T-helper 2 cell (primary cell): Measurements from ENCODE around the gene GTF3C5.

Experiments
- DNase-seq, 5 experiments: peaks; one replicate each; pipeline versions ENCODE4 v3.0.0 to v3.0.0-alpha.2; 2012 to 2022
- total RNA-seq, 2 donors: gene quantifications; one replicate each; lab custom pipeline; 2026; lab: John Stamatoyannopoulos, UW

Gene GTF3C5, protein sequence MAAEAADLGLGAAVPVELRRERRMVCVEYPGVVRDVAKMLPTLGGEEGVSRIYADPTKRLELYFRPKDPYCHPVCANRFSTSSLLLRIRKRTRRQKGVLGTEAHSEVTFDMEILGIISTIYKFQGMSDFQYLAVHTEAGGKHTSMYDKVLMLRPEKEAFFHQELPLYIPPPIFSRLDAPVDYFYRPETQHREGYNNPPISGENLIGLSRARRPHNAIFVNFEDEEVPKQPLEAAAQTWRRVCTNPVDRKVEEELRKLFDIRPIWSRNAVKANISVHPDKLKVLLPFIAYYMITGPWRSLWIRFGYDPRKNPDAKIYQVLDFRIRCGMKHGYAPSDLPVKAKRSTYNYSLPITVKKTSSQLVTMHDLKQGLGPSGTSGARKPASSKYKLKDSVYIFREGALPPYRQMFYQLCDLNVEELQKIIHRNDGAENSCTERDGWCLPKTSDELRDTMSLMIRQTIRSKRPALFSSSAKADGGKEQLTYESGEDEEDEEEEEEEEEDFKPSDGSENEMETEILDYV
- 45.2 to 60.4 reads per million in 2 donors for total RNA-seq

DNA sequence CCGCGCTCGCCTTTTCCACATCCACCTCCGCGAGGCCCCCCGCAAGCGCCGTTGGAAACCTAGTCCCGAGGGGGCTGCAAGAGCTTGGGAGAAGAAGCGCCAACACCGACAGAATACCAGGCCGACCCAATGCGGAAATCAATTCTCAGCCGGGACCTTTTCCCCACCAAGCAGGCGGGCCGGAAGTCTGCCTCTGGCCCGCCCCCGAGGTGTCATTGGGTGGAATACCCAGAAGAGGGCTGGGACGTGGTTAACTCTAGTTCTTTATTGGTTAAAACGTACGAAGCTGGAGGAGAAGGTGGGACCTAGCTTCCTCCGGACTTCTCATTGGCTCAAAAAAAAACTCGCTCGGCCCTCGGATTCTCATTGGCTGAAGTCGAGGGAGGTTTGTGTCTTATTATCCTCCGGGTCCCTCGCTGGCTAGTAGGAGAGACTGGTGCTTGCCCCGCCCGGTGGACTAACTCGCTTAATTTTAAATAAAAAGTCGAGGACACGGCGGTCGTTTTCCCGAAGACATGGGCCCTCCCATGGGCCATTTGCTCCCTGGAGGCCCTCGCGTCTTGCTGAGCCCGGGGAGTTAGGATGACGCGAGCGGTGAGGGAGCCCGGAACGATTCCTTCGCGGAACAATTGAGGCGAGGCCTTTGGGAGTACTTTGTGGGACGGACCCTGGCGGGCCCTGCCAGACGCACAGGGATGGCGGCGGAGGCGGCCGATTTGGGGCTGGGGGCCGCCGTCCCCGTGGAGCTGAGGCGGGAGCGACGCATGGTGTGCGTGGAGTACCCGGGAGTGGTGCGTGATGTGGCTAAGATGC lies at the start of gene GTF3C5:
GTF3C5 (plus strand) TSS at position 681 of the 813 bp plus-strand sequence; CDS start at position 696, 15 bp downstream.
- peak; percentile 79 to 99 (median 88) for DNase-seq

DNA sequence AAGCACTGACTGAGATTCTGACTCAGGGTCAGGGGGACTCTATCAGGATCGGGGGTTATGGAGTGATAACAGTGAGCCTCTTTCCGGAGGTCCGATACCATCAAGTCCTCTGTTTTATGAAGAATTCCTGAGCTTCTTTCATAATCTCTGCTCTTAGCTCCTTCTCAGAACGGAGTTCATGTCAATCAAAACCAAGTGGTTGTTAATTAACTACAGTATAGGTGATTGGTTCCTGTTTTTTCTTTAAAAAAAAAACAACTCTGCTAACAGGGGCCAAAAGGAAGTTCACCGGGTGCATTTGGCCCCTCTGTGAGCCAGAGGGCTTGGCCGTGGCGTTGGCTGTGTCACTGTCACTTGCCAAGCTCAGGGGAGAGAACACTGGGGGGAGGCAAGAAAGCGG lies 48.3 kb upstream of the GTF3C5 start:
- DNase-seq, result no peak

DNA sequence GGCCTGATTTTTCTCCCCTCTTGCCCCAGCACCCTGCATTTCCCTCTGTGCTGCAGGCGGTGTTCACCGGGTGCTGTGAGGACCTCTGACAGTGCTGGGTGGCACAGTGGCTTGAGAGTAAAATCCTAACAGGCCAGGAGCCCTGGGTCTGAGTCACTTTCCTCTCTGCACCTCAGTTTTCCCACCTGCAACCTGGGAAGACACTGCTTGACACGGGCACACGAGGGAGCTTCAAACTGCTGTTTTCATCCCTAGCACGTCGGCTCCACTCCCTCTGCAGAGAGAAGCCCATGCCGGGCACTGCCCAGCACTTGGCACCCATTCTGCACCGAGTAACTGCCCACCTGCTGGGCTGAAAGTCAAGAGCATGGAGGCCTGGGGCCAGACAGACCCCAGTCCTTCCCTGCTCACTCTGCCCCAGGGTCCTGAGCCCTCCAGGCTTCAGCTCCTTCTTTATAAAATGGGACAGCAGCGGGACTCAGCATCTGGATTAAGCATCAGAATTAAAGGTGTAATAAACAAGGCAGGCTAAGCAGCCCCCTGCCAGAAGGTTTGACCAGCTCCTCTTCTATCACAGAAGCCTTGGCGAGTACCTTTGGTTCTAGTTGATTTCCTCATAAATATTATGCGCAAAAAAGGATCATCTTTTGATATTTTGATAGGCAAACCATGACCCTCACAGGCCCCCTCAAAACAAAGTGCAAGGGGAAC lies 47.2 kb upstream of the GTF3C5 start:
- no peak for DNase-seq

DNA sequence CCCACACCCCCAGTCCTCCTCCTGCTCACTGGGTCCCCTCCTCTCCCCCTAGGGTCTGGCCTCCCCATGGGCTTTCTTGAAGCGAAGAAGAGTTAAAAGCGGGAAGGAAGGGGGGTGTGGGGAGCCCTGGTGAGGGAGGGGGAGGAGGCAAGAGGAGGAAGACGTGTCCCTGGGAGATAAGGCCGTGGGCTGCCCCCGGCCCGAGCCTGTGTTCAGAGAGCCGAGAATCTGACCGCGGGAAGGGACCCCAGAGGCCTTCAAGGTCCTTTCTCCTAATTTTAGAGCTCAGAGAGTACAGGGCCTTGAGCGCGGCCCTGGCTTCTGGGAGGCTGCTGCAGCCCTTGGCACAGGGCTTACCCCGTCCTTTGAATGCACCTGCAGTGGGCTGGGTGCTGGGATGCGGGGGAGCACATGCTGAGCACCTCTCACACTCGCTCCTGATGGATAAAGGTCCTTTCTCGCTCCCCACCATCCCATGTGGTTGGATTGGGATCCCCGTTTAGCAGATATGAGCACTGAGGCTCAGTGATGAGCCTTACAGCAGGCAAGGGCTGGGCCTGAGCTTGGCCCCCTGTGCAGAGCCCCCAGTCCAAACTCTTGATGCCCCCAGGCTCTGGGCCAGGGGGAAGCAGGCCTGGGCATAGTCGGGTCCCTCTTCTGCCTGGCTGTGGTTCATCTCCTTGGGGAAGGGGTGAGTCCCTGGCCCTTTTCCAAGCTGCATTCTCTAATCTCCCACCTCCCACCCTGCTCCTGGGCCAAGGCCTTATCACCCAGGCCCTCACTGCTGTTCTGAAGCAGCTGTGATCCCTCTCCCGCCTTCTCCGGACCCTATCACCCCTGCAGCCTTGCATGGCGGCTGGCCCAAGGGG lies 46.4 kb upstream of the GTF3C5 start:
- no peak for DNase-seq

DNA sequence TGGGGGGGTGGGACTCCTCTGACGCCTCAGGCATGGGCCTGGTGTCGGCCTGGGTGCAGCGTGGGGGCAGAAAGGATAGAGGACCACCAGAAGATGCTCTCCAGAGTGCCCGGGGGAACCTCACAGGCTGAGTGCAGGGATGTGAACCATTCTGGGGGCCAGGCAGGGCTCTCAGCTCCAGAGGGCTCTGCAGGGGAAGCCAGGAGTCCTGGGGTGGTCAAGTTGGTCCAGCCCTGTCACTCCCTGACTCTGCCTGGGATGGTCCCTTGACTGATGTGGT lies 45.8 kb upstream of the GTF3C5 start:
- no peak for DNase-seq

DNA sequence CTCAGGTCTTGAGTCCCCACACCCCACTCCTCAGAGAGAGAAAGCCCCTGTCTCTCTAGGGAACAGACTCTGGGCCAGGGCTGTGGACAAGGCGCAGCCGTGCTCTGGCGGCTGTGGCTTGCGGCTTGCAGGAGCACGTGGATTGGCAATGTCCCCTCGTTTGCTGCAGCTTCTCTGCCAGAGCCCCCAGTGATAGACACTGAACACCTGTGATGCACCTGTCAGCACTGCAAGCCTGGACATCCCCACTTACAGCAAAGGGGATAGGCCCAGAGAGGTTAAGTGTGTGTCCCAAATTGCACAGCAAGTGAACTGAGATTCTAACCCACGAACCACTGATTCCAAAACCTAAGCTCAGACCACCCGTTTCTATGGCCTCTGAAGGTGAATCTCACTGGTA lies 45.3 kb upstream of the GTF3C5 start:
- no peak for DNase-seq

DNA sequence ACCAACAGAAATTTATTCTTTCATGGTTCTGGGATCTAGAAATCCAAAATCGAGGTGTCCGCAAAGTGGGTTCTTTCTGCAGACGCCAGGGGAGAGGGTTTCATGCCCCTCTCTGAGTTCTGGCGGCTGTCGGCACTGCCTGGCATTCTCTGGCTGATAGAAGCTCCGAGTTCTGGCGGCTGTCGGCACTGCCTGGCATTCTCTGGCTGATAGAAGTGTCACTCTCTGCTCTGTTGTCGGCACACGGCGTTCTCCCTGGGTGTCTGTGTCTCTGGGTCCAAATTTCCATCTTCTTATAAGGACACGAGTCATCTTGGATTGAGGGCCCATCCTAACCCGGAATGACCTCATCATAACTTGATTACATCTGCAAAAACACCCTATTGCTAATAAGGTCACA lies 44.7 kb upstream of the GTF3C5 start:
- no peak for DNase-seq

DNA sequence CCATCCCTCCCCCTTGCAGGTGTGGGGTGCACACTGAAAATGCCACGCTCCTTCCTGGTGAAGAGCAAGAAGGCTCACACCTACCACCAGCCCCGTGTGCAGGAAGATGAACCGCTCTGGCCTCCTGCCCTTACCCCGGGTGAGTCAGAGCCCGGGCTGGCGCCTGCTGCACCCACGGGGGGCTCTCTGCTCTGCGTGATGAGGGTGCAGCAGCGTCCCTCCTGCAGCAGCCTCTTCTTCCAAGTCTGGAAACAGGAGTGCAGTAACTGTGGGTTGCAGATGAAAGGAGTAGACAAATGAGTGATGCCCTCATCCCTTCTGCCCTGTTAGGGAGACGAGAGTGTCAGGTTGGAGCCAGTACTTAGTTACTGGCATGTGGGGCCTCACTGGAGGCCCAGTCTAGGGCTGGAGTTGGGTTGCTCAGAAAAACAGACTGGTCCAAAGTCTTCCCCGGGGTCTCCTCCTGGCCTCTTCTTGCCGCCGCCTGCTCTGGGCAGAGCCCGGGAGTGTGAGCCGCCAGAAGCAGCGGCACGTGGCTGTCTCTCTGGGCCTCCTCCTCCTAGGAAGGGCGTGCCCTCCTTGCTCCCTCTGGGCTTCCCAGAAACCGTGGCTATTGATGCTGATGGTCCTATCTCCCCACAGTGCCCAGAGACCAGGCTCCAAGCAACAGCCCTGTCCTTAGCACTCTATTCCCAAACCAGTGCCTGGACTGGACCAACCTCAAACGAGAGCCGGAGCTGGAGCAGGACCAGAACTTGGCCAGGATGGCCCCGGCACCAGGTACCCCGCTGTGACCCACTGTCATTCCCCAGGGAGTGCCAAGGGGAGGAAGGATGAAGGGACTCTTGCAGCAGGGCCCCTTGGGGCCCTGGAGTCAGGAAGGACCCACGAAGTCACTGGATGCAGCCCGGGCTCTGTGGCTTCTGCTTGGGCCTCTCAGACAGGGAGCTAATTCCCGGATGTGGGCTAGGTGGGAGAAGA lies 43.9 kb upstream of the GTF3C5 start:
- no peak for DNase-seq

DNA sequence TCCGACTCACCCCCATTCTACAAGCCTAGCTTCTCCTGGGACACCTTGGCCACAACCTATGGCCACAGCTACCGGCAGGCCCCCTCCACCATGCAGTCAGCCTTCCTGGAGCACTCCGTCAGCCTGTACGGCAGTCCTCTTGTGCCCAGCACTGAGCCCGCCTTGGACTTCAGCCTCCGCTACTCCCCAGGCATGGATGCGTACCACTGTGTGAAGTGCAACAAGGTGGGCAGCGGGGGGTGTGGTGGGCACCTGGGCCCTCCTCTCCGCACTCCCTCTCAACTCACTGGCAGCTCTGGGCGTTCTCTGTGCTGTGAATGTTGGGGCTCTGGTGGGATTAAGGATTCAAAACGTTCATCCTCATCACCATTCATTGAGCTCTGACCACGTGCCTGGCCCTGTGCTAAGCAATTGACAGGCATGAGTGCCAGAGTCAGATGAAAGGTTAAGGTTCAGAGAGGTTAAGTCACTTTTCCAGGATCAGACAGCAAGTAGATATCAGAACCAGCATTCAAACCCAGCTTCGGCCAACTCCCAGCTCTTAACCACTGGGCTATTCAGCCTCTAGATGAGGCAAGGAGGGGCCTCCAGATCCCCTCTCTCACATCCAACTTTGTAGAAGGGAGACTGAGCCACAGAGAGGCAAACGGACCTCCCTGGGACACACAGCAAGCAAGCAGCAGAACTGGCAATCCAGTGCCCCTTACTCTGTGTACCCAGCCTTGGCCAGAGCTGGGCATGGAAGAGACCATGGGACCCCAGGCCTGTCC lies 42.4 kb upstream of the GTF3C5 start:
- no peak for DNase-seq

DNA sequence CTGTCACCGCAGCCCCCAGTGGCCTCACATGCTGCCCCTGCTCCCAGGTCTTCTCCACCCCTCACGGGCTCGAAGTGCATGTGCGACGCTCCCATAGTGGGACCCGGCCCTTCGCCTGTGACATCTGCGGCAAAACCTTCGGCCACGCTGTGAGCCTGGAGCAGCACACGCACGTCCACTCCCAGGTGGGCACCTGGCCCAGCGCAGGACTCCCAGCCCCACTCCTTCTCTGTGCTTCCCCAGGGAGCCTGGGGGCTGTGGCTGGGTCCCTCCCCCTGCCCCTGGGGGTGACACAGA lies 41.8 kb upstream of the GTF3C5 start:
- no peak for DNase-seq

DNA sequence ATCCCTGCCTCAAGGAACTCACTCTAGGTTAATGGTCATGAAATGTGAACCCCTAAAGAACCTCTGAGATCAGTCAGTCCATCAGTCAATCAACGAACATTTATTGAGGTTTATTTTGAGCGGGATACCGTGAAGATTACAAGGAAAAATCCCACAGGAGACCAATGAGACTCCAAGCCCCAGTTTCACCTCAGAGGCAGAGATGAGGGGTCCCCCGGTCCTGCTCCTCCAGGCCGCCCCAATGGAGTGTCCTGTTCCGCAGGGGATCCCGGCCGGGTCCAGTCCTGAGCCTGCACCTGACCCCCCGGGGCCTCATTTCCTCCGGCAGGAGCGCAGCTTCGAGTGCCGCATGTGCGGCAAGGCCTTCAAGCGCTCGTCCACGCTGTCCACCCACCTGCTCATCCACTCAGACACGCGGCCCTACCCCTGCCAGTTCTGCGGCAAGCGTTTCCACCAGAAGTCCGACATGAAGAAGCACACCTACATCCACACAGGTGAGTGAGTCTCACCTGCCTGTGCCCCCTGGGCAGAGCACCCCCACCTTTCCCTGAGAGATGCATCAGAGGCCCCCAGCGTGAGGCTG lies 41.3 kb upstream of the GTF3C5 start:
- DNase-seq, result no peak

DNA sequence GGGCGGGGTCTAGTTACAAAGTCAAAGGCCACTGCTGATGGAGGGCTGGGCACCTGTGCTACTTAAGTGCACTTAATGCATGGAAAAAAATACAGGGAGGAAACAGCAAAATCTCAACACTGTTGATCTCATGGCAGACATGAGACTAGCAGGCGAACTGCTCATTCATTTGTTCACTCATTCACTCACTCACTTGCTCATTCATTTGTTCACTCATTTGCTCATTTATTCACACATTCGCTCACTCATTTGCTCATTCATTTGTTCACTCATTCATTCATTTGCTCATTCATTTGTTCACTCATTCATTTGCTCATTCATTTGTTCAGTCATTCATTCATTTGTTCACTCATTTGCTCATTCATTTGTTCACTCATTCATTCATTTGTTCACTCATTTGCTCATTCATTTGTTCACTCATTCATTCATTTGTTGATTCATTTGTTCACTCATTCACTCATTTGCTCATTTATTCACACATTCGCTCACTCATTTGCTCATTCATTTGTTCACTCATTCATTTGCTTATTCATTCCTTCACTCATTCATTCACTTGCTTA lies 40.7 kb upstream of the GTF3C5 start:
- DNase-seq, result peak in 1 of 5 experiments; percentile 51

DNA sequence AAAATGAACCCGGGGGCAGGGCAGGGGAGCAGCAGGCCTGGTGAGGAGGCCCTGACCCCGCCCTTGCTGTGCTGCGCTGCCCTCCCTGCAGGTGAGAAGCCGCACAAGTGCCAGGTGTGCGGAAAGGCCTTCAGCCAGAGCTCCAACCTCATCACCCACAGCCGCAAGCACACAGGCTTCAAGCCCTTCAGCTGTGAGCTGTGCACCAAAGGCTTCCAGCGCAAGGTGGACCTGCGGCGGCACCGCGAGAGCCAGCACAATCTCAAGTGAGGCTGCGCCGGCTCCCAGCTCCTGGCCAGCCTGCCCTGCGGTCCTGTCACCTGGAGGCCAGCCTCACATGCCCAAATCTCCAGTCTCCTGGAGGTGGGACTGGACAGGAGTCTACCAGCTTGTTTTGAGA lies 40.0 kb upstream of the GTF3C5 start:
- DNase-seq, result no peak

DNA sequence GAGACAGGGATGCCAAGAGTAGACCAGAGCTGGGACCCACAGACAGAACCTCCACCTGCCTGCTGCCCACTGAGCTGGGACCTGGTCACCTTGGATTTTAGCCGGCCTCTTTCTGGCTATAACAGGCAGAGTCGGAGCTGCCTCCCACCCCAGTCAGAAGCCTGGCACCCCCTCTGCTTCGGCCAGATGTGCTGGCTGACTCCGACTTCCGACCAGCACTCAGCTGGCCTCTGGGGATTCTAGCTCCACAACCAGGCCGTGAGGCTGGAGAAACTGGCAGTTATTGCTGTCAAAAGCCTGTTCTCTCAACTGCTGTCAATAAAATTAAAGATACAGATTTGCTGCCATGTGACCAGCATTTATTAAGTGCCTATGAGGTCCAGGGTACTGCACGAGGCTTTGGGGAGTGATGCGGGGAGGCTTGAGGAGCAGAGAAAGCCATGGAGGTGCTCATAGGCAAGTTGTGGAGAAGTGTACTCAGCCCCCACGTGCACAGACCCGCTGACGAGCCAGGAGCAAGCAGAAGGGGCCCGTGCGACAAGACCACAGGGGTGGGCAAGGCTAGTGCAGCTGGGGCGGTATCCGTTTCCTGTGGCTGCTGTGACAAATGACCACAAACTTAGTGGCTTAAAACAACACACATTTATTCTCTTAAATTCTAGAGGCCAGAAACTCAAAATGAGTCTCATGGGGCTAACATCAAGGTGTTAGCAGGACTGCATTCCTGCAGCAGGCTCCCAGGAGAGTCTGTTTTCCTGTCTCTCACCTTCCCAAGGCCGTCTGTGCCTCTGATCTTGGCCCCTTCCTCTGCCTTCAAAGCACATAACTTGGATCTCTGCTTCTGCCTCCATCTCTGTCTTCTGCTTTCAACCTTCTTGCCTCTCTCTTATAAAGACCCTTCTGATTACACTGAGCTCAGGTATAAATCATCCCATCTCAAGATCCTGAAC lies 39.2 kb upstream of the GTF3C5 start:
- no peak for DNase-seq

DNA sequence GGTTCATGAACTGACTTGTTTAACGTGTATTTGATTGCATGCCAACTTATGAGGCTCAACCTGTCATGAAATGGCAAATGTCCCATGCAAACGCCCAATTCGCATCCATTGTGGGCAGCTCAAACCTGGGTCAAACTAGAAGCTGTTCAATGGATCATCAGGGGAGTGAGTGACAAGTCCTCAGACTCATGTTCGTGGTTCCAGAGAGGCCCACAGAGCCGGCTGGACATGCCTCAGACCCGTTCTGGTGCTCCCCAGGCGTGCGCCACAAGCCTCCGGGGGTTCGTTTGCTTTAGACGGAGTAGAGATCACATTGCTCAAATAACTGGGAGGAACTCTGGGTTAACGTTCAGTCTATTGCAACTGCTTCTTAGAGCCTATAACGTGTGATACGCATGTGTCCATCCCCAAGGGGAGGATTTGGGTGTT lies 37.3 kb upstream of the GTF3C5 start:
- no peak for DNase-seq

DNA sequence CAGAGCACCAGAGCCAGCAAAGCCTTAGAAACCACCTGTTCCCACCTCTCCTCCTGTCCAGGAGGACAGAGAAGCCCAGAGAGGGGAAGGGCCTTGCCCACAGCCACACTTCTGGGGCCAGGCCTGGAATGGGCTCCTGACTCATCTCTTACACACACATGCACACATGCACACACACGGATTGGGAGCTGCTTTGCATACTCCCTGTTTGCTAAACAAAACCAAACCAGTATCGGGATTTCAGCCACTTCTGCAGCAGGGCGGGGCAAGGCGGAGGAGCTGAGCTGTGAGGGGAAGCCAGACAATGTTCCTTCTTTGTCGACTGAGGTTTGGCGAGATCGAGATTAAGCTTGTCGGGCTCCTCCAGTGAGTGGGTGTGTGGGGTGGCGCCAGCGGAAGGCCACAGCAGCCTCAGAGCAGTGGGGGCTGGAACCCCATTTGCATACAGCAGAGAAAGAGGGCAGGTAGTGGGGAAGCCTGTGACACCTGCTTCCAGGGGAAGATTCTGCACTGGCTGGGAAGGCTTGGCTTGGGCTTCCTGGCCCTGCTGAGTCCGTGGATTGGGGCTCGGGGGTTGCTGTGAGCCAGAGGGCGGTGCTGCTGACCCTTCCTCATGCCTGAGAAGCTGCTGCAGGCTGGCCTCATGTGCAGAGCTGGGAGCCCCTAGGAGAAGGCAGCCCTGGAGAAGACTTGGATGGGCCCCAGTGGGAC lies 36.2 kb upstream of the GTF3C5 start:
- DNase-seq, result no peak

DNA sequence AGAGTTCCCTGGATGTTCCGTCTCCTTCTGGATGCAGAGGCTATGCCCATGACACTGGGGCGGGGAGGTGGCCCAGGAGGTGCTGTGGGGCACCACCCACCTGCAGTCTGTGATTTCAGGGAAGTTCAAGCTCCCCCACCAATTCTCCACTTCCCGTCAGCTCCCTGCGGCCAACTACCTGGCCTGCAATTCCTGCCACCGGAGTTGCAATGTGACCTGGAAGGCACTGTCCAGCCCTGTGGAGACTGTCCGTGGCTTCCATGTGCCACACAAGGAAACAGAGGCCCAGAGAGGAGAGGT lies 35.7 kb upstream of the GTF3C5 start:
- DNase-seq, result no peak

DNA sequence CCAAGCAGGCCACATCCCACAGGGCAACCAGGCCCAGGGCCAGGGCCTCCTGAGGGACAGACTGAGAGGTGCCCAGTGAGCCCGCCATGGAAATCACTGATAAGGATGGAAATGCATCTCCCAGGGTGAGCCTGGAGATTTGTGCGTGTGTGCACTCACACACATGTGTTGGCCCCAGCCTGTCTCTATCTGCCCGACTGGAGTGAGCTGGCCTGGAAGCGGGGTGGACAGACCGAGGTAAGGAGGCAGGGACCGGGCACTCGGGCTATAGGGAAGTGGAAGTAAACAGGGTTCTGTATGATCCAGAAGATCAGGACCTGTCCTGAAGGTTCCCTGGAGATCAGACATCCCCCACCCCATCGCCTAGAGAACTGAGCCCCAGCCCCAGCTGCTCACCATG lies 34.9 kb upstream of the GTF3C5 start:
- no peak for DNase-seq
